K562 (cell line): ENCODE measurements around the gene GAPDHS. TPM values are rescaled to one million over a fixed set of nuclear protein-coding genes. Genes with fewer than 3 reads are reported as not detected.
A peak's percentile ranks its signal among the peaks of the same experiment; 100 is the strongest.

Experiments
- ATAC-seq: fragments of 200-7000 bp; cut with Tn5 transposase; 3 replicates; pipeline ENCODE4 v1.9.1; 2020; ENCODE audit warnings: moderate library complexity
- BruUV-seq: library from RNA; stranded (reverse); fragments of 400-500 nt; replicated peaks from 2 replicates; lab custom pipeline; 2021; lab: Mats Ljungman, UMichigan
- CTCF ChIA-PET: fragments of 300-600 bp; formaldehyde crosslinking; extraction: SDS; loops from one replicate; lab custom pipeline; 2021; ENCODE audit warnings: low intra/inter-chr PET ratio; lab: Yijun Ruan, JAX
- POLR2A ChIA-PET: fragments of 300-600, 350-650 bp; sonication (Branson Sonifier 250); formaldehyde crosslinking; extraction: SDS; loops from one replicate; lab custom pipeline; 2021; ENCODE audit warnings: antibody characterized with exemption, inconsistent platforms; lab: Yijun Ruan, JAX
- DNase-seq, 4 experiments: peaks; one replicate each; pipeline versions ENCODE4 v3.0.0 to v3.0.0-alpha.2; 2011 to 2018; ENCODE audit warnings: low spot score in 3 of 4, mixed read lengths in 3 of 4; ENCODE audit errors: extremely low read depth in 1 of 4
- FAIRE-seq: peaks from 2 replicates; lab custom pipeline; 2011; peaks lifted over from hg19 to GRCh38; lab: Jason Lieb, UNC
- H2AFZ ChIP-seq: 2 replicates; pipeline ENCODE4 v1.6.0; 2011; ENCODE audit warnings: low read depth, low read length, control low read depth, inconsistent platforms
- H3K27ac ChIP-seq: fragments of 200-600 bp; 3 replicates; pipeline ENCODE4 v1.8.0; 2011; ENCODE audit warnings: low read depth, mild to moderate bottlenecking, control low read depth, inconsistent platforms, low read length, moderate library complexity, mixed read lengths; ENCODE audit errors: extremely low read depth
- H3K27me3 ChIP-seq, 2 experiments: fragments of 300-600 bp in 1 of 2; 2 replicates in 1 of 2; 3 replicates in 1 of 2; pipeline versions ENCODE4 v1.6.0 to v1.8.0; 2011; ENCODE audit warnings: inconsistent platforms in 2 of 2, low read length in 2 of 2, mild to moderate bottlenecking in 1 of 2, mixed read lengths in 1 of 2, moderate library complexity in 1 of 2; ENCODE audit not compliant: control insufficient read depth in 2 of 2, insufficient read depth in 2 of 2
- H3K36me3 ChIP-seq: fragments of 300-600 bp; 3 replicates; pipeline ENCODE4 v1.8.0; 2011; ENCODE audit warnings: mild to moderate bottlenecking, low read length, inconsistent platforms; ENCODE audit not compliant: control insufficient read depth, insufficient read depth
- H3K4me1 ChIP-seq, 2 experiments: fragments of 200-600 bp in 1 of 2; replicated peaks in 1 of 2; 2 replicates in 1 of 2; 3 replicates in 1 of 2; pipeline versions ENCODE4 v1.5.1 to v1.8.0; 2011; ENCODE audit warnings: inconsistent platforms in 2 of 2, low read length in 2 of 2, mild to moderate bottlenecking in 1 of 2, mixed read lengths in 1 of 2, moderate library complexity in 1 of 2; ENCODE audit not compliant: control insufficient read depth in 2 of 2, insufficient read depth in 2 of 2
- H3K4me2 ChIP-seq: 2 replicates; pipeline ENCODE4 v1.6.1; 2011; ENCODE audit warnings: low read length, control low read depth, inconsistent platforms, mixed read lengths; ENCODE audit not compliant: insufficient read depth
- H3K4me3 ChIP-seq: fragments of 200-600 bp; sonication (generic), shearing (Covaris generic); 2 replicates; pipeline ENCODE4 v1.5.1; 2016; ENCODE audit warnings: control low read depth, inconsistent platforms
- H3K79me2 ChIP-seq: fragments of 200-600 bp; 3 replicates; pipeline ENCODE4 v1.8.0; 2011; ENCODE audit warnings: low read length, inconsistent platforms; ENCODE audit not compliant: control insufficient read depth, insufficient read depth
- H3K9ac ChIP-seq, 2 experiments: 2 replicates each; pipeline versions ENCODE4 v1.6.0 to v1.6.1; 2011; ENCODE audit warnings: low read depth in 2 of 2, low read length in 2 of 2, control low read depth in 1 of 2, inconsistent platforms in 1 of 2, mild to moderate bottlenecking in 1 of 2, mixed read lengths in 1 of 2; ENCODE audit not compliant: insufficient read depth in 1 of 2
- H3K9me1 ChIP-seq: one replicate; pipeline ENCODE4 v1.6.0; 2011; ENCODE audit warnings: inconsistent platforms, mild to moderate bottlenecking, low read length, moderate library complexity; ENCODE audit not compliant: control insufficient read depth, insufficient read depth
- H3K9me3 ChIP-seq: replicated peaks from 2 replicates; pipeline ENCODE4 v1.5.1; 2011; ENCODE audit warnings: low read depth, low read length, inconsistent platforms; ENCODE audit not compliant: control insufficient read depth, insufficient read depth
- H4K20me1 ChIP-seq: replicated peaks from 2 replicates; pipeline ENCODE4 v1.6.1; 2011; ENCODE audit warnings: low read length, inconsistent platforms, mixed read lengths; ENCODE audit not compliant: control insufficient read depth, insufficient read depth
- ADNP ChIP-seq: fragments of 200-800 bp; sonication (Bioruptor generic); IDR thresholded peaks from 2 replicates; pipeline ENCODE4 v1.6.1; 2016; ENCODE audit warnings: missing genetic modification characterization, missing compliant biosample characterization
- BCOR ChIP-seq: fragments of 450-650 bp; IDR thresholded peaks from 2 replicates; pipeline ENCODE4 v1.6.1; 2016
- CBFA2T3 ChIP-seq: fragments of 450-650 bp; IDR thresholded peaks from 2 replicates; pipeline ENCODE4 v1.6.1; 2017
- HBP1 ChIP-seq: fragments of 450-650 bp; formaldehyde crosslinking; IDR thresholded peaks from 2 replicates; pipeline ENCODE4 v1.4.0; 2022; ENCODE audit warnings: missing genetic modification characterization
- KDM1A ChIP-seq, 2 experiments: fragments of 450-650 bp; IDR thresholded peaks; 2 replicates each; pipeline ENCODE4 v1.6.1; 2016; ENCODE audit warnings: mild to moderate bottlenecking in 2 of 2
- MYC ChIP-seq, 2 experiments: fragments of 250-450 bp in 1 of 2; sonication (Bioruptor Pico) in 1 of 2; IDR thresholded peaks; 2 replicates each; pipeline versions ENCODE4 v1.5.1 to v1.6.1; 2012 to 2021; ENCODE audit warnings: low read depth in 2 of 2, borderline replicate concordance in 1 of 2, improper control_type of control experiment in 1 of 2, low read length in 1 of 2, mild to moderate bottlenecking in 1 of 2, moderate library complexity in 1 of 2
- PCBP1 ChIP-seq: fragments of 200-400 bp; formaldehyde crosslinking; IDR thresholded peaks from 2 replicates; pipeline ENCODE4 v1.6.1; 2018; ENCODE audit warnings: mild to moderate bottlenecking, low read depth, low read length; ENCODE audit not compliant: poor library complexity, severe bottlenecking
- RBM25 ChIP-seq: fragments of 200-400 bp; formaldehyde crosslinking; IDR thresholded peaks from 2 replicates; pipeline ENCODE4 v1.6.1; 2018; ENCODE audit warnings: low read length, low read depth, moderate library complexity; ENCODE audit not compliant: severe bottlenecking
- RFX5 ChIP-seq: IDR thresholded peaks from 2 replicates; pipeline ENCODE4 v1.6.1; 2011; ENCODE audit warnings: low read depth, mild to moderate bottlenecking, improper control_type of control experiment, low read length
- STAG1 ChIP-seq: sonication (generic); formaldehyde crosslinking; IDR thresholded peaks from 2 replicates; pipeline ENCODE4 v1.5.0; 2020; ENCODE audit warnings: missing genetic modification reagents, borderline replicate concordance
- TSC22D4 ChIP-seq: fragments of 450-650 bp; IDR thresholded peaks from 2 replicates; pipeline ENCODE4 v1.6.1; 2016; ENCODE audit warnings: missing genetic modification characterization, missing biosample characterization, control low read depth
- WGBS: fragments of 100-300 bp; shearing (Covaris generic); methylation state at CpG from one replicate; pipeline ENCODE4 v1.1.6; 2016; ENCODE audit warnings: low coverage, mixed read lengths; ENCODE audit not compliant: insufficient coverage; ENCODE audit errors: missing lambda C conversion rate; 5-methylcytosine and 5-hydroxymethylcytosine counted together
- in situ Hi-C: fragments of 300-500 bp; cut with MboI; formaldehyde crosslinking; loops from 4 replicates; pipeline ENCODE4 v1.15.0; 2018; ENCODE audit warnings: inconsistent platforms, mixed read lengths
- intact Hi-C: fragments of 100-400 bp; cut with micrococcal nuclease; formaldehyde crosslinking; loops from 2 replicates; pipeline ENCODE4 v1.14.2; 2022
- polyA plus RNA-seq, 8 experiments: library from polyadenylated mRNA; depleted of rRNA in 4 of 8; stranded (reverse) in 5 of 8; unstranded in 3 of 8; fragments of >200 nt; fragmentation: Nextera tagmentation in 2 of 8; fragmentation: Illumina TruSeq in 1 of 8; extraction: Ambion mirVana in 2 of 8; extraction: Trizol in 1 of 8; gene quantifications; 2 replicates each; pipeline versions ENCODE4 v1.2.1 to v1.2.3, GENCODE V29; 2011 to 2014; ENCODE audit warnings: inconsistent platforms in 1 of 8, missing spikeins in 1 of 8
- total RNA-seq, 7 experiments: library from RNA; depleted of rRNA in 6 of 7; stranded (reverse); fragments of >200 nt in 6 of 7; fragmentation: Illumina TruSeq in 2 of 7; extraction: Trizol in 2 of 7; gene quantifications; 2 replicates each; pipeline versions ENCODE4 v1.2.1 to v1.2.3, GENCODE V29; 2011 to 2021; ENCODE audit warnings: low replicate concordance in 1 of 7

Gene GAPDHS
- total and polyA plus RNA-seq, 9 of the 15 experiments (the other 6 are each of a cell fraction or from before 2014, with no cell fraction given) = 0.08 to 0.12 TPM; not detected in 7

- no peak for TF ChIP-seq HBP1 (CRISPR knock-in tag)
- TF ChIP-seq CBFA2T3 = no peak
Observed at GRCh38 chr19:35514282-35514809, 18.9 kb upstream of the GAPDHS start (continued).

GRCh38 chr19:35516310-35516709, 16.9 kb upstream of the GAPDHS start:
- intact Hi-C loops = no loop called here
- peaks cover 14% of the 10 kb centered on the region; the same call in 1 of the 2 replicates for H4K20me1 ChIP-seq
- H3K9me1 ChIP-seq = peaks cover 2% of the 10 kb centered on the region
- H3K27me3 ChIP-seq = peaks cover 25 to 67% of the 10 kb centered on the region in 2 experiments; a peak in 4 of 5 replicates
- no peak for DNase-seq
- H3K27ac ChIP-seq = no peak overlapping the region
- H3K4me2 ChIP-seq = no peak overlapping the region
- in situ Hi-C loops = no loop called here
- no peak for FAIRE-seq
- WGBS = 15% methylated on average over 3 of the region's 3 CpGs
- ChIA-PET CTCF (no interaction called here), POLR2A (interaction anchor here (0.7 kb wide), 1 partner anchor 21 kb away, joined by 4 read pairs; no protein-coding TSS in a partner anchor)
- H3K9ac ChIP-seq = no peak overlapping the region
- H2AFZ ChIP-seq = no peak overlapping the region
- H3K36me3 ChIP-seq = no peaks in the 10 kb centered on the region
- H3K79me2 ChIP-seq = no peaks in the 10 kb centered on the region
- BruUV-seq = no TSS peak
- peaks cover 0 to 20% of the 10 kb centered on the region in 2 experiments; a peak in 4 of 5 replicates for H3K4me1 ChIP-seq
- H3K4me3 ChIP-seq = no peak overlapping the region
- no peaks in the 10 kb centered on the region for H3K9me3 ChIP-seq
- ATAC-seq = no peak
- no peak for TF ChIP-seq RFX5
- TF ChIP-seq RBM25 = peak; percentile 76
- no peak for TF ChIP-seq PCBP1
- TF ChIP-seq ADNP (tag) = peak; percentile 77
- TF ChIP-seq STAG1 (CRISPR knock-in tag) = no peak
- TF ChIP-seq BCOR = peak; percentile 65; the same call in 1 of the 2 replicates
- peak; percentile 21 to 47; a peak in 1 of 4 replicates for TF ChIP-seq KDM1A (IDR thresholded peaks at IDR 0.05)
- no peak for TF ChIP-seq MYC (IDR thresholded peaks at IDR 0.05; ENCODE audit: low read depth, low read length)
- no peak for TF ChIP-seq MYC (CRISPR knock-in tag; IDR thresholded peaks at IDR 0.05; ENCODE audit: borderline replicate concordance, low read depth)
- no peak for TF ChIP-seq TSC22D4 (tag)
